HG03045 (cell line): ENCODE results near the gene TRIM67.
"Not testable (repeated sequence)": the region's sequence is repeated elsewhere in the genome, so short reads cannot be mapped to it uniquely, and the experiment has no call there.

ENCODE experiments used
- ATAC-seq: cut with Tn5 transposase; IDR thresholded peaks from one replicate; pipeline ENCODE4 v1.9.1; 2021; ENCODE audit warnings: mild to moderate bottlenecking, moderate library complexity; ENCODE audit not compliant: unreplicated experiment

The TRIM67 gene

GRCh38 chr1:231157311-231157710 is 4.5 kb upstream of the TRIM67 start:
- no peak for ATAC-seq

GRCh38 chr1:231158141-231158540 is 3.7 kb upstream of the TRIM67 start:
- ATAC-seq, result not testable (repeated sequence)

- no peak for ATAC-seq
Observed at GRCh38 chr1:231159202-231159962, 2.5 kb upstream of the TRIM67 start.

GRCh38 chr1:231159963-231160761 is 1.7 kb upstream of the TRIM67 start:
- no peak for ATAC-seq

GRCh38 chr1:231160895-231161666 is 777 bp upstream of the TRIM67 start:
- ATAC-seq, result no peak

GRCh38 chr1:231162297-231162969 is 575 bp downstream of the TRIM67 start:
- no peak for ATAC-seq

- no peak for ATAC-seq
Observed at GRCh38 chr1:231162970-231163829, 1.3 kb downstream of the TRIM67 start.

- ATAC-seq, result no peak
Observed at GRCh38 chr1:231163830-231164427, 2.1 kb downstream of the TRIM67 start.

- ATAC-seq, result no peak
Observed at GRCh38 chr1:231165371-231165770, 3.5 kb downstream of the TRIM67 start.

GRCh38 chr1:231166398-231166797 is 4.5 kb downstream of the TRIM67 start:
- ATAC-seq, result no peak

- ATAC-seq, result no peak
Observed at GRCh38 chr1:231170875-231171274, 9.0 kb downstream of the TRIM67 start.

GRCh38 chr1:231171623-231172197 is 9.9 kb downstream of the TRIM67 start:
- no peak for ATAC-seq

GRCh38 chr1:231172411-231172810 is 10.6 kb downstream of the TRIM67 start:
- no peak for ATAC-seq

GRCh38 chr1:231176421-231176820 is 14.6 kb downstream of the TRIM67 start:
- no peak for ATAC-seq

- no peak for ATAC-seq
Observed at GRCh38 chr1:231177226-231177625, 15.4 kb downstream of the TRIM67 start.

GRCh38 chr1:231177936-231178335 is 16.1 kb downstream of the TRIM67 start:
- ATAC-seq, result no peak

GRCh38 chr1:231178970-231179369 is 17.1 kb downstream of the TRIM67 start:
- no peak for ATAC-seq

GRCh38 chr1:231180034-231180433 is 18.2 kb downstream of the TRIM67 start:
- ATAC-seq, result no peak

GRCh38 chr1:231181271-231181670 is 19.4 kb downstream of the TRIM67 start:
- ATAC-seq, result no peak
